Stimulated activated naive CD4-positive, alpha-beta T cell treated with Interleukin-2 at 50 U/mL for 16 hours (primary cell): ENCODE results near the gene TJP3.

Experiments used
- DNase-seq: peaks from one replicate; lab custom pipeline; 2025; lab: John Stamatoyannopoulos, UW

TJP3 gene

GRCh38 chr19:3716147-3716668 is 8.0 kb downstream of the TJP3 start:
- no peak for DNase-seq

DNA sequence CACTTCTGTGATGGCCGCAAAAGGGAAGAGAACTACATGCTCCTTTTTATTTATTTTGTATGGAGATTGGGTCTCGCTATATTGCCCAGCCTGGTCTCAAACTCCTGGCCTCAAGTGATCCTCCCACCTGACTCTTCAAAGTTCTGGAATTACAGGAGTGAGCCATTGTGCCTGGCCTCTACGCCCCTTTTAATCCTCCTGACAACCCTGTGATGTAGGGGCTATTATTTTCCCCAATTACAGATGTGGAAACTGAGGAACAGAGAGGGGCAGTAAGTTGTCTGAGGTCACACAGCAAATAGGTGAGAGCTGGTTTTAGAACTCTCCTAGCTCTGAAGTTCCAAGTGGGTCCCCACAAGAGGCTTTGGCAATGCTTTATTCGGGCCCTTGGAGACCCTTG is 11.7 kb downstream of the TJP3 start:
- no peak for DNase-seq

DNA sequence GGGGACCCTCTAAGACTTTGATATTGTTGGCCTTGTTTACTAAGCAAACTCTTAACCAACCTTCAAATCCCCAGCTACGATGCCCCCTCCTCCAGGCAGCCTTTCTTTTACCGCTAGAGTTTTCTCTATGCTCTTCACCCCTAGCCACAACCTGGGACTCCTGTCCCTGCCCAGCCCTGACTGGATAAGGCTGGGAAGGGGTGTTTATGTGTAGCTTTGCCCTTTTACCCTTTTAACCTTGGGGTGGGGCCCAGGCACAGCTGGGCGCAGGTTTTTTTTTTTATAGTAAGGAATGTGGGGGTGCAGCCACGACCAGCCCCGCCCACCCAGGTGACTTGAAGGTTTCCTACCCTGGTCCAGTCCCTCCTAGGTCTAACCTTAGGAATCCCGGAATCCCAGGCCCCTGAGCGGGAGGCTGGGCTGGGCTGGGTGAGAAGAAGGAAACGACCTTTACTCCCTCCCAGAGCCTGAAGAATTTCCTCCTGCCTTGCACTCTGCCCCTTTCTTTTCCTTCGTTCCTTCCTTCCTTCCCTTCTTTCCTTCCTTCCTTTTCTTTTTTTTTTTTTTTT is 12.2 kb downstream of the TJP3 start:
- DNase-seq = no peak

- DNase-seq = peak; percentile 92
These were observed 13.1 kb downstream of the TJP3 start for GRCh38 chr19:3721131-3721886.

GRCh38 chr19:3721887-3722442 is 13.8 kb downstream of the TJP3 start:
- DNase-seq = no peak

- DNase-seq = no peak
These were observed 14.4 kb downstream of the TJP3 start for GRCh38 chr19:3722443-3723109.

DNA sequence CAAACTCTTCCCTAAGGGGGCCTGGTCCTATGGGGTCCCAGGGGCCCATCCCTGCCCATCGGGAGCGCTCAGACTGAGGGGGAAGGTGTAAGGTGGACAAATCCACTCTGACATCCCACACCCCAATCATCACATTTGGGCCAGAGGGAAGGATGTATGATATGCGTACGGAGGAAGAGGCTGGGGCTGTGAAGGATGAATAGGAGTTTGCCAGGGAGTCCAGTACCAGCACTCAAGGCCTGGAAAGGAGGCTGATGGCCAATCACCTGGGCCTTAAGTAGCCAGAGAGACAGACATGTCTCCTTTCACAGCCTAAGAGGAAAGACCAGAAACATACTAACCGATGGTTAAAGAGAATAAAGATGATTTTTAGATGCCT is 14.9 kb downstream of the TJP3 start:
- no peak for DNase-seq

DNA sequence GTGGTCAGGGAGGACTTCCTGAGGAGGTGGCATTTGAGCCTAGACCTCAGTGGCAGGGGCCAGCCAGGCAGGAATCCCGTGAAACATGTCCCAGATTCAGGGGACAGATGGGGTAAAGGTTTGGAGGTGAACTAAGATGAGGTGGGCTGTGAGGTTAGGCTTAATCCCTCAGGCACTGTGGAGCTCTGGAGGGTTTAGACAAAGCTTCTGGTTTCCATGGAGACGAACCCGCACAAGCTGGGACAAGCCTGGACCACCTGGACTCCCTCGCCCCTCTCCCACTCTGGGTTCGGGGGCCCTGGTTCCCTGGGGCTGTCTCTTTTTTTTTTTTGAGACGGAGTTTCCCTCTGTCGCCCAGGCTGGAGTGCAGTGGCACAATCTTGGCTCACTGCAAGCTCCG is 15.7 kb downstream of the TJP3 start:
- no peak for DNase-seq

GRCh38 chr19:3725121-3725520 is 16.9 kb downstream of the TJP3 start:
- DNase-seq = no peak

GRCh38 chr19:3725640-3726310 is 17.6 kb downstream of the TJP3 start:
- DNase-seq = no peak

GRCh38 chr19:3730457-3730958 is 22.3 kb downstream of the TJP3 start:
- DNase-seq = no peak

GRCh38 chr19:3732108-3732507 is 23.9 kb downstream of the TJP3 start:
- DNase-seq = no peak

- no peak for DNase-seq
These were observed 25.5 kb downstream of the TJP3 start for GRCh38 chr19:3733549-3734309.

GRCh38 chr19:3734310-3734600 is 26.1 kb downstream of the TJP3 start:
- no peak for DNase-seq

GRCh38 chr19:3736106-3736724 is 28.0 kb downstream of the TJP3 start:
- no peak for DNase-seq

- DNase-seq = no peak
These were observed 29.5 kb downstream of the TJP3 start for GRCh38 chr19:3737487-3738205.

- DNase-seq = no peak
These were observed 30.5 kb downstream of the TJP3 start for GRCh38 chr19:3738477-3739220.

- DNase-seq = no peak
These were observed 32.2 kb downstream of the TJP3 start for GRCh38 chr19:3740431-3740830.

DNA sequence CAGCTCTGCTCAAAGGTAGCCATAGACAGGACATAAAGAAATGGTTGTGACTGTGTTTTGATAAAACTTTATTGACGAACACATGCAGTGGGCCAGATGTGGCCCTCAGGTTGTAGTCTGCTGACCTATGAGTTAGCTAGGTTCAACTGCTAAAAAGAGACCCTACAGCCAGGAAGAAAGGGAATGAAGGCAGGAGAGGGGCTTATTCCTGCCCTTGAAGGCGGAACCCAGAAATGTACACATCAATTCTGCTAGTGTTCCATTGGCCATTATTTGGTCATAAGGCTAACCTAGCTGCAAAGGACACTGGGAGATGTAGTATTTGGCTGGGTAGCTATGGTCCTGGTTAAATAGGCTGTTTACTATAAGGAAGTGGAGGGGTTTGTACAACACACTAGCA is 35.3 kb downstream of the TJP3 start:
- DNase-seq = no peak
